BE2C (cell line): ENCODE data around the gene MEIS3.

Experiments used
- DNase-seq: peaks from one replicate; pipeline ENCODE4 v3.0.0-alpha.2; 2020
- H3K27me3 ChIP-seq: fragments of 250-450 bp; sonication (Bioruptor Pico); 2 replicates; pipeline ENCODE4 v1.5.1; 2020; ENCODE audit warnings: mild to moderate bottlenecking
- H3K36me3 ChIP-seq: fragments of 250-450 bp; sonication (Bioruptor Pico); 2 replicates; pipeline ENCODE4 v1.5.1; 2020; ENCODE audit warnings: mild to moderate bottlenecking
- H3K4me1 ChIP-seq: fragments of 250-450 bp; sonication (Bioruptor Pico); 2 replicates; pipeline ENCODE4 v1.5.1; 2020
- H3K4me3 ChIP-seq: 2 replicates; pipeline ENCODE4 v1.5.1; 2011; ENCODE audit warnings: low read depth, low read length
- H3K9me3 ChIP-seq: fragments of 250-450 bp; sonication (Bioruptor Pico); 2 replicates; pipeline ENCODE4 v1.5.1; 2020
- CTCF ChIP-seq: IDR thresholded peaks from 2 replicates; pipeline ENCODE4 v1.5.1; 2012; ENCODE audit warnings: mild to moderate bottlenecking, low read depth, low read length

MEIS3 gene

GRCh38 chr19:47446534-47447469, 27.5 kb upstream of the MEIS3 start:
- DNase-seq = peak; percentile 93
- H3K27me3 ChIP-seq = peaks cover 3% of the 10 kb centered on the region; the same call in 1 of the 2 replicates
- peaks cover 5% of the 10 kb centered on the region for H3K9me3 ChIP-seq
- peak overlapping the region; percentile 58 for H3K4me3 ChIP-seq
- no peak for TF ChIP-seq CTCF
- peaks cover 10% of the 10 kb centered on the region for H3K4me1 ChIP-seq
- H3K36me3 ChIP-seq = no peaks in the 10 kb centered on the region

- DNase-seq = peak; percentile 85
- peak overlapping the region; percentile 58 for H3K4me3 ChIP-seq
Observed at GRCh38 chr19:47445937-47446402, 26.6 kb upstream of the MEIS3 start.

GRCh38 chr19:47445527-47445926, 26.2 kb upstream of the MEIS3 start:
- Histone ChIP-seq H3K9me3 (peaks cover 5% of the 10 kb centered on the region), H3K27me3 (peaks cover 3% of the 10 kb centered on the region; the same call in 1 of the 2 replicates), H3K36me3 (no peaks in the 10 kb centered on the region), H3K4me1 (peaks cover 10% of the 10 kb centered on the region), H3K4me3 (peak overlapping the region; percentile 58)
- DNase-seq = no peak
- no peak for TF ChIP-seq CTCF

More at GRCh38 chr19:47445937-47446402, 26.6 kb upstream of the MEIS3 start:
- peaks cover 5% of the 10 kb centered on the region for H3K9me3 ChIP-seq
- TF ChIP-seq CTCF = no peak
- peaks cover 3% of the 10 kb centered on the region; the same call in 1 of the 2 replicates for H3K27me3 ChIP-seq
- H3K36me3 ChIP-seq = no peaks in the 10 kb centered on the region
- peaks cover 10% of the 10 kb centered on the region for H3K4me1 ChIP-seq

GRCh38 chr19:47444388-47444821, 25.1 kb upstream of the MEIS3 start:
- Histone ChIP-seq H3K36me3 (no peaks in the 10 kb centered on the region), H3K4me1 (peaks cover 10% of the 10 kb centered on the region), H3K27me3 (peaks cover 3% of the 10 kb centered on the region; the same call in 1 of the 2 replicates), H3K4me3 (no peak overlapping the region), H3K9me3 (peaks cover 5% of the 10 kb centered on the region)
- TF ChIP-seq CTCF = no peak
- peak; percentile 57 for DNase-seq

- no peak for TF ChIP-seq CTCF
- peaks cover 5% of the 10 kb centered on the region for H3K9me3 ChIP-seq
- no peaks in the 10 kb centered on the region for H3K36me3 ChIP-seq
Observed at GRCh38 chr19:47443331-47443730, 24.0 kb upstream of the MEIS3 start.

GRCh38 chr19:47438793-47439220, 19.5 kb upstream of the MEIS3 start:
- no peak for DNase-seq
- Histone ChIP-seq H3K36me3 (no peaks in the 10 kb centered on the region), H3K9me3 (no peaks in the 10 kb centered on the region), H3K4me1 (no peaks in the 10 kb centered on the region), H3K27me3 (no peaks in the 10 kb centered on the region), H3K4me3 (no peak overlapping the region)
- no peak for TF ChIP-seq CTCF

More at GRCh38 chr19:47443331-47443730, 24.0 kb upstream of the MEIS3 start:
- no peak for DNase-seq
- Histone ChIP-seq H3K27me3 (peaks cover 3% of the 10 kb centered on the region; the same call in 1 of the 2 replicates), H3K4me3 (no peak overlapping the region), H3K4me1 (peaks cover 10% of the 10 kb centered on the region)
